IMR-90 (cell line): ENCODE results near the gene OCLN. TPM values are rescaled to one million over a fixed set of nuclear protein-coding genes. Genes with fewer than 3 reads are reported as not detected.
"Not testable (repeated sequence)": the region's sequence is repeated elsewhere in the genome, so short reads cannot be mapped to it uniquely, and the experiment has no call there.

Source experiments
- ATAC-seq: fragments of 200-7000 bp; cut with Tn5 transposase; 2 replicates; pipeline ENCODE4 v1.9.1; 2020; ENCODE audit warnings: low read depth, mild to moderate bottlenecking, moderate library complexity
- BruUV-seq: library from RNA; stranded (reverse); fragments of 400-500 nt; replicated peaks from 2 replicates; lab custom pipeline; 2021; lab: Mats Ljungman, UMichigan
- CTCF ChIA-PET: fragments of 300-600 bp; formaldehyde crosslinking; extraction: SDS; loops from one replicate; lab custom pipeline; 2021; ENCODE audit warnings: antibody characterized with exemption; lab: Yijun Ruan, JAX
- POLR2A ChIA-PET: fragments of 300-600 bp; sonication (Branson Sonifier 250); formaldehyde crosslinking; loops from one replicate; lab custom pipeline; 2022; ENCODE audit warnings: antibody characterized with exemption; ENCODE audit not compliant: unreplicated experiment; lab: Charles Lee
- DNase-seq: peaks from one replicate; pipeline ENCODE4 v3.0.0; 2013
- H2AFZ ChIP-seq: replicated peaks from 2 replicates; pipeline ENCODE3; 2013; ENCODE audit warnings: low read length, mild to moderate bottlenecking; ENCODE audit not compliant: poor library complexity
- H2AK5ac ChIP-seq: 2 replicates; pipeline ENCODE4 v1.6.1; 2013; ENCODE audit warnings: low read depth, low read length, inconsistent platforms
- H2AK9ac ChIP-seq: replicated peaks from 2 replicates; pipeline ENCODE3; 2013; ENCODE audit warnings: mild to moderate bottlenecking, low read depth, low read length, moderate library complexity; ENCODE audit not compliant: poor library complexity
- H2BK120ac ChIP-seq: 2 replicates; pipeline ENCODE4 v1.6.1; 2013; ENCODE audit warnings: low read depth, low read length, inconsistent platforms
- H2BK15ac ChIP-seq: 3 replicates; pipeline ENCODE4 v1.6.1; 2013; ENCODE audit warnings: low read depth, low read length, inconsistent platforms
- H2BK20ac ChIP-seq: 2 replicates; pipeline ENCODE4 v1.6.1; 2013; ENCODE audit warnings: low read depth, mild to moderate bottlenecking, inconsistent platforms, low read length, moderate library complexity
- H2BK5ac ChIP-seq: 2 replicates; pipeline ENCODE4 v1.6.1; 2013; ENCODE audit warnings: mild to moderate bottlenecking, low read depth, low read length, inconsistent platforms; ENCODE audit not compliant: poor library complexity, severe bottlenecking
- H3K14ac ChIP-seq: replicated peaks from 2 replicates; pipeline ENCODE4 v1.6.1; 2013; ENCODE audit warnings: low read depth, low read length, inconsistent platforms
- H3K18ac ChIP-seq: 2 replicates; pipeline ENCODE4 v1.6.1; 2013; ENCODE audit warnings: low read depth, low read length, control low read depth
- H3K23ac ChIP-seq: 2 replicates; pipeline ENCODE4 v1.6.1; 2013; ENCODE audit warnings: low read depth, low read length, inconsistent platforms
- H3K27ac ChIP-seq: 2 replicates; pipeline ENCODE4 v1.5.1; 2013; ENCODE audit warnings: mild to moderate bottlenecking, control low read depth, low read length; ENCODE audit not compliant: insufficient read depth
- H3K27me3 ChIP-seq: 2 replicates; pipeline ENCODE4 v1.6.1; 2013; ENCODE audit warnings: low read length; ENCODE audit not compliant: control insufficient read depth, insufficient read depth
- H3K36me3 ChIP-seq: 2 replicates; pipeline ENCODE4 v1.6.1; 2013; ENCODE audit warnings: low read length, mixed read lengths; ENCODE audit not compliant: control insufficient read depth, insufficient read depth
- H3K4ac ChIP-seq: 2 replicates; pipeline ENCODE4 v1.6.1; 2013; ENCODE audit warnings: low read depth, low read length, inconsistent platforms
- H3K4me1 ChIP-seq: 2 replicates; pipeline ENCODE4 v1.6.1; 2013; ENCODE audit warnings: low read length, mixed read lengths; ENCODE audit not compliant: control insufficient read depth, insufficient read depth
- H3K4me2 ChIP-seq: 2 replicates; pipeline ENCODE4 v1.6.1; 2013; ENCODE audit warnings: low read depth, mild to moderate bottlenecking, control low read depth, low read length, moderate library complexity
- H3K4me3 ChIP-seq: 2 replicates; pipeline ENCODE4 v1.5.1; 2013; ENCODE audit warnings: low read depth, mild to moderate bottlenecking, control low read depth, low read length, moderate library complexity; ENCODE audit not compliant: insufficient read depth
- H3K56ac ChIP-seq: 2 replicates; pipeline ENCODE4 v1.6.1; 2013; ENCODE audit warnings: low read length, inconsistent platforms; ENCODE audit not compliant: insufficient read depth; ENCODE audit errors: extremely low read depth
- H3K79me1 ChIP-seq, 2 experiments: 2 replicates each; pipeline ENCODE4 v1.6.1; 2013; ENCODE audit warnings: low read length in 2 of 2, inconsistent platforms in 1 of 2, low read depth in 1 of 2
- H3K9ac ChIP-seq: 2 replicates; pipeline ENCODE4 v1.6.1; 2013; ENCODE audit warnings: low read depth, low read length, control low read depth
- H3K9me1 ChIP-seq: 2 replicates; pipeline ENCODE4 v1.6.1; 2013; ENCODE audit warnings: low read length, inconsistent platforms; ENCODE audit not compliant: insufficient read depth
- H3K9me3 ChIP-seq: 2 replicates; pipeline ENCODE4 v1.6.1; 2013; ENCODE audit warnings: low read length; ENCODE audit not compliant: control insufficient read depth, insufficient read depth
- H4K20me1 ChIP-seq: 2 replicates; pipeline ENCODE4 v1.6.1; 2013; ENCODE audit warnings: low read length, inconsistent platforms; ENCODE audit not compliant: insufficient read depth
- H4K5ac ChIP-seq: 2 replicates; pipeline ENCODE4 v1.6.1; 2013; ENCODE audit warnings: mild to moderate bottlenecking, low read depth, low read length, control low read depth
- H4K8ac ChIP-seq, 2 experiments: 2 replicates each; pipeline ENCODE4 v1.6.1; 2013; ENCODE audit warnings: low read depth in 2 of 2, low read length in 2 of 2, control low read depth in 1 of 2, inconsistent platforms in 1 of 2
- H4K91ac ChIP-seq: 2 replicates; pipeline ENCODE4 v1.6.1; 2013; ENCODE audit warnings: low read depth, low read length, inconsistent platforms; ENCODE audit not compliant: insufficient read depth
- WGBS, 2 experiments: methylation state at CpG; one replicate each; pipeline versions ENCODE4 v1.1.5 to v1.1.7; 2013; ENCODE audit warnings: missing lambda C conversion rate in 2 of 2; ENCODE audit not compliant: insufficient read length in 1 of 2; ENCODE audit errors: extremely low coverage in 2 of 2; 5-methylcytosine and 5-hydroxymethylcytosine counted together
- dilution Hi-C: fragments of 300-500 bp; cut with HindIII; formaldehyde crosslinking; loops from one replicate; pipeline ENCODE4 v1.14.3; 2018; ENCODE audit warnings: low sequenced_read_pairs; ENCODE audit not compliant: unreplicated experiment
- in situ Hi-C: fragments of 300-500 bp; cut with MboI; formaldehyde crosslinking; loops from 3 replicates; pipeline ENCODE4 v1.14.3; 2019; ENCODE audit warnings: low sequenced_read_pairs, inconsistent platforms, mixed read lengths
- intact Hi-C: fragments of 100-400 bp; cut with micrococcal nuclease; formaldehyde crosslinking; loops from 2 replicates; pipeline ENCODE4 v1.10.0; 2022
- polyA plus RNA-seq, 3 experiments: library from polyadenylated mRNA; depleted of rRNA; stranded (reverse); fragments of >200 nt; gene quantifications; 2 replicates each; pipeline ENCODE4 v1.2.3, GENCODE V29; 2012; ENCODE audit warnings: low replicate concordance in 1 of 3
- total RNA-seq: library from RNA; depleted of rRNA; stranded (reverse); fragments of >200 nt; gene quantifications from 2 replicates; pipeline ENCODE4 v1.2.3, GENCODE V29; 2012

The OCLN gene
- total and polyA plus RNA-seq, 2 of the 4 experiments (the other 2 are of a cell fraction): 0.72 to 0.99 TPM

DNA sequence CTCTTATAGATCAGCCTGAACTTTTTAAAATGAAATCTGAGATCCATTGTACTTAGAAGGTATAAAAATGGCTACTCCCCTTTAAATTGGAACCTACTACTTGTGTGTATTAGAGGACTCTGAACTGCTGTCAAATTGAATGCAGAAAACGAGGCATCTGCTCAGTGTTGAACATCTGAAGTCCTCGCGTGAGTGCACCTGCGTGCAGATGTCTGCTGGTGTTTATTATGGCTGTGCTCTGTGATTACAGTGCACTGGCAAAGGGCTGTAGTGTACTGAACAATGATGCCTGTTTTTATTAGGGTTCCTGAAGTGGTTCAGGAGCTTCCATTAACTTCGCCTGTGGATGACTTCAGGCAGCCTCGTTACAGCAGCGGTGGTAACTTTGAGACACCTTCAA lies 52.0 kb downstream of the OCLN start:
- H2BK15ac ChIP-seq, POLR2A ChIA-PET, H3K79me1 ChIP-seq, H3K36me3 ChIP-seq, intact Hi-C loops, in situ Hi-C loops, H3K4me2 ChIP-seq, BruUV-seq, H3K27ac ChIP-seq, H3K14ac ChIP-seq, H3K9ac ChIP-seq, H3K4me3 ChIP-seq, H4K20me1 ChIP-seq, H2BK20ac ChIP-seq, H2AK9ac ChIP-seq, H3K9me3 ChIP-seq, H2BK5ac ChIP-seq, H4K8ac ChIP-seq, H4K5ac ChIP-seq, H2AFZ ChIP-seq, H3K9me1 ChIP-seq, H3K27me3 ChIP-seq, CTCF ChIA-PET, H2BK120ac ChIP-seq, H3K18ac ChIP-seq, DNase-seq, H3K23ac ChIP-seq, H2AK5ac ChIP-seq, ATAC-seq, H3K4ac ChIP-seq, H3K4me1 ChIP-seq, dilution Hi-C loops, H4K91ac ChIP-seq, H3K56ac ChIP-seq: not testable (repeated sequence)
- WGBS, 2 experiments: no CpG with 5 or more reads among the region's 7 CpGs
